Sigmoid colon (tissue), 7 donors: ENCODE data around the gene EIF2A. TPM values are rescaled to one million over a fixed set of nuclear protein-coding genes. Genes with fewer than 3 reads are reported as not detected.

Experiments used
- DNase-seq: peaks from one replicate; pipeline ENCODE4 v3.0.0-alpha.2; 2019
- H3K27ac ChIP-seq, 4 donors: fragments of 200-600 bp; sonication (generic); one replicate each; pipeline ENCODE4 v1.5.1; 2016 to 2019; ENCODE audit warnings: mild to moderate bottlenecking in 1 of 4
- H3K27me3 ChIP-seq, 3 donors: fragments of 200-600 bp; sonication (generic); one replicate each; pipeline ENCODE4 v1.5.1; 2019; ENCODE audit warnings: mild to moderate bottlenecking in 1 of 3
- H3K36me3 ChIP-seq, 4 donors: fragments of 200-600 bp; sonication (generic); one replicate each; pipeline ENCODE4 v1.5.1; 2016 to 2019
- H3K4me1 ChIP-seq, 4 donors: fragments of 200-600 bp; sonication (generic); one replicate each; pipeline ENCODE4 v1.5.1; 2017 to 2019
- H3K4me3 ChIP-seq, 4 donors: fragments of 200-600 bp; sonication (generic); one replicate each; pipeline ENCODE4 v1.5.1; 2017 to 2019; ENCODE audit warnings: mild to moderate bottlenecking in 2 of 4, moderate library complexity in 1 of 4
- H3K9me3 ChIP-seq, 4 donors: fragments of 200-600 bp in 3 of 4; sonication (generic) in 3 of 4; one replicate each; pipeline versions ENCODE4 v1.5.1 to v1.6.1; 2013 to 2019
- CTCF ChIP-seq, 4 experiments: fragments of 450-650 bp in 3 of 4; fragments of 200-600 bp in 1 of 4; IDR thresholded peaks; one replicate each; pipeline ENCODE4 v1.5.1; 2016 to 2019; ENCODE audit warnings: antibody characterized with exemption in 4 of 4, mild to moderate bottlenecking in 3 of 4, moderate library complexity in 2 of 4
- EP300 ChIP-seq, 4 donors: sonication (generic); formaldehyde crosslinking; IDR thresholded peaks; one replicate each; pipeline ENCODE4 v1.6.1; 2017; ENCODE audit warnings: antibody characterized with exemption in 4 of 4
- POLR2A ChIP-seq, 2 donors: fragments of 450-650 bp; IDR thresholded peaks; one replicate each; pipeline ENCODE4 v1.6.1; 2016; ENCODE audit warnings: antibody characterized with exemption in 2 of 2, mild to moderate bottlenecking in 2 of 2, moderate library complexity in 2 of 2
- POLR2AphosphoS5 ChIP-seq, 4 donors: sonication (generic); formaldehyde crosslinking; IDR thresholded peaks; one replicate each; pipeline ENCODE4 v1.6.1; 2017; ENCODE audit warnings: antibody characterized with exemption in 4 of 4
- WGBS, 2 donors: extraction: QIAGEN DNeasy Blood & Tissue Kit; methylation state at CpG; one replicate each; pipeline ENCODE4 v1.1.7; 2013; 5-methylcytosine and 5-hydroxymethylcytosine counted together
- intact Hi-C: fragments of 100-400 bp; cut with DNase I; formaldehyde crosslinking; loops from one replicate; pipeline ENCODE4 v1.15.1; 2023
- polyA plus RNA-seq, 3 donors: library from polyadenylated mRNA; stranded (reverse); fragments of 200-250 nt; gene quantifications; one replicate each; pipeline ENCODE4 v1.2.3, GENCODE V29; 2013
- total RNA-seq, 4 donors: library from RNA; depleted of rRNA; stranded (reverse); fragments of >200 nt; gene quantifications; one replicate each; pipeline ENCODE4 v1.1.0, GENCODE V29; 2016
- donor health status: healthy with polysubstance abuse.
- donor health status: Bipolar disorder and iron deficiency.
- donor health status: healthy.

Gene EIF2A
- total and polyA plus RNA-seq, 7 donors = 49.3 to 228 (median 147) TPM

GRCh38 chr3:150520408-150520807 is 26.2 kb upstream of the EIF2A start:
- intact Hi-C loops = no loop called here
- WGBS, 2 donors = 89% methylated on average over 24 of the region's 24 CpGs

DNA sequence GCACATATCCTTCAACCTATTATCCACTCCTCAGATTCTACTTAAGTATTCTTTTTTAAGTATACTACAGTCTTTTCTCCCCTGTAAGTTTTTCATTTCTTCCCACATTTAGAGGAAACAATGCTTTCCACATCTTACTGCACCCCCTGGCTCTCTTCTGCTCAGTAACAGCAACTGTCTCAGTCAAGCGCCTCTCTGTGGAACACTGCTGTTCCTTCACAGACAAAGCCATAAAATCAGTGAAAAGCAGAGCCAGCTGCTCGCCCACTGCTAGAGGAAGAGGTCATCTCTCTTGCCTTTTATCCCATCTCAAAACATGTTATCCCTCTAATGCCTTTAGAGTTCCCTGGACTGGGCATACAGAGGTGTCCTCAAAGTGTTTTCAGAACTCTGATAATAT is 25.1 kb upstream of the EIF2A start:
- no peak for DNase-seq
- WGBS, 2 donors = 17 to 52% methylated on average over 2 of the region's 2 CpGs
- intact Hi-C loops = no loop called here

More at GRCh38 chr3:150520408-150520807, 26.2 kb upstream of the EIF2A start:
- no peaks in the 10 kb centered on the region for H3K9me3 ChIP-seq
- no peaks in the 10 kb centered on the region for H3K27me3 ChIP-seq
- no peak overlapping the region for H3K4me3 ChIP-seq
- H3K36me3 ChIP-seq = no peaks in the 10 kb centered on the region
- H3K27ac ChIP-seq = no peak overlapping the region
- H3K4me1 ChIP-seq = no peaks in the 10 kb centered on the region
- no peak for DNase-seq
- TF ChIP-seq EP300 (IDR thresholded peaks at IDR 0.05) (no peak), POLR2A (IDR thresholded peaks at IDR 0.05) (no peak), POLR2AphosphoS5 (IDR thresholded peaks at IDR 0.05) (no peak), CTCF (IDR thresholded peaks at IDR 0.05) (no peak)

DNA sequence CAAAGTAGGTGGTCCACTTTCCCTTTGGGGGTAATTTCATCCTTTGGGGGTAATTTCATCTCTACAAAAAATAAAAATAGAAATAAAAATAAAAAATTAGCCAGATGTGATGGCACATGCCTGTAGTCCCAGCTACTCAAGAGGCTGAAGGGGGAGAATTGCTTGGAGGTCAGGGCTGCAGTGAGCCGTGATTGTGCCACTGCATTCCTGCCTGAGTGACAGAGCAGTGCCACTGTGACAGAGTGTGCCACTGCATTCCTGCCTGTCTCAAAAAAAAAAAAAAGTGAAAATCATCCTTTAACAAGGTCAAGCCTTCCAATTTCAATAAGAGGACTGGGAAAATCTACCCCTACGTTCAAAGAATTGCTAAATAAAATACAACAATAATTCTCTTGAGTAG is 23.0 kb upstream of the EIF2A start:
- TF ChIP-seq CTCF (IDR thresholded peaks at IDR 0.05) (no peak), POLR2A (IDR thresholded peaks at IDR 0.05) (no peak), POLR2AphosphoS5 (IDR thresholded peaks at IDR 0.05) (no peak), EP300 (IDR thresholded peaks at IDR 0.05) (no peak)
- no peak overlapping the region for H3K4me3 ChIP-seq
- no peaks in the 10 kb centered on the region for H3K36me3 ChIP-seq
- no peaks in the 10 kb centered on the region for H3K9me3 ChIP-seq
- no peak for DNase-seq
- intact Hi-C loops = no loop called here
- H3K4me1 ChIP-seq = no peaks in the 10 kb centered on the region
- H3K27me3 ChIP-seq = no peaks in the 10 kb centered on the region
- 93 to 96% methylated on average over 2 of the region's 2 CpGs for WGBS, 2 donors
- no peak overlapping the region for H3K27ac ChIP-seq

More for the DNA sequence above, 25.1 kb upstream of the EIF2A start:
- no peak overlapping the region for H3K4me3 ChIP-seq
- H3K36me3 ChIP-seq = no peaks in the 10 kb centered on the region
- no peak overlapping the region for H3K27ac ChIP-seq
- TF ChIP-seq POLR2A (IDR thresholded peaks at IDR 0.05) (no peak), EP300 (IDR thresholded peaks at IDR 0.05) (no peak), CTCF (IDR thresholded peaks at IDR 0.05) (no peak), POLR2AphosphoS5 (IDR thresholded peaks at IDR 0.05) (no peak)
- H3K27me3 ChIP-seq = no peaks in the 10 kb centered on the region
- H3K9me3 ChIP-seq = no peaks in the 10 kb centered on the region
- no peaks in the 10 kb centered on the region for H3K4me1 ChIP-seq

- Histone ChIP-seq H3K4me3 (no peak overlapping the region), H3K27ac (no peak overlapping the region), H3K27me3 (no peaks in the 10 kb centered on the region), H3K9me3 (no peaks in the 10 kb centered on the region), H3K4me1 (no peaks in the 10 kb centered on the region), H3K36me3 (no peaks in the 10 kb centered on the region)
- TF ChIP-seq POLR2AphosphoS5 (IDR thresholded peaks at IDR 0.05) (no peak), EP300 (IDR thresholded peaks at IDR 0.05) (no peak), CTCF (IDR thresholded peaks at IDR 0.05) (no peak), POLR2A (IDR thresholded peaks at IDR 0.05) (no peak)
- DNase-seq = no peak
- intact Hi-C loops = no loop called here
- 72 to 73% methylated on average over 10 of the region's 10 CpGs for WGBS, 2 donors
Observed at GRCh38 chr3:150527464-150528255, 18.9 kb upstream of the EIF2A start.
